Ascending aorta (tissue), 2 donors: ENCODE measurements around the gene INO80. TPM values are rescaled to one million over a fixed set of nuclear protein-coding genes. Genes with fewer than 3 reads are reported as not detected.

Experiments used
- DNase-seq, 2 donors: peaks; one replicate each; pipeline ENCODE4 v3.0.0-alpha.2; 2019; ENCODE audit warnings: low spot score in 2 of 2
- H3K27ac ChIP-seq, 2 donors: fragments of 200-600 bp; sonication (generic); one replicate each; pipeline ENCODE4 v1.5.1; 2016 to 2017; ENCODE audit warnings: mild to moderate bottlenecking in 1 of 2
- H3K27me3 ChIP-seq: fragments of 200-600 bp; sonication (generic); one replicate; pipeline ENCODE4 v1.5.1; 2017
- H3K36me3 ChIP-seq, 2 donors: fragments of 200-600 bp; sonication (generic); one replicate each; pipeline ENCODE4 v1.5.1; 2016
- H3K4me1 ChIP-seq, 2 donors: fragments of 200-600 bp; sonication (generic); one replicate each; pipeline ENCODE4 v1.5.1; 2016 to 2017; ENCODE audit warnings: mild to moderate bottlenecking in 1 of 2
- H3K4me3 ChIP-seq, 2 donors: fragments of 200-600 bp; sonication (generic); one replicate each; pipeline ENCODE4 v1.5.1; 2016 to 2017; ENCODE audit warnings: mild to moderate bottlenecking in 1 of 2
- H3K9me3 ChIP-seq, 2 donors: fragments of 200-600 bp; sonication (generic); one replicate each; pipeline ENCODE4 v1.5.1; 2016
- intact Hi-C: fragments of 100-400 bp; cut with DNase I; formaldehyde crosslinking; loops from one replicate; pipeline ENCODE4 v1.15.1; 2023
- total RNA-seq: library from RNA; depleted of rRNA; stranded (reverse); fragments of >200 nt; gene quantifications from one replicate; pipeline ENCODE4 v1.1.0, GENCODE V29; 2016
- TF ChIP-seq, protein P1 (sequence below), 3 experiments: fragments of 200-600 bp in 2 of 3; fragments of 450-650 bp in 1 of 3; sonication (generic) in 2 of 3; IDR thresholded peaks; one replicate each; pipeline ENCODE4 v1.5.1; 2016 to 2019; ENCODE audit warnings: antibody characterized with exemption in 3 of 3, mild to moderate bottlenecking in 1 of 3, moderate library complexity in 1 of 3

The INO80 gene
- total RNA-seq, 1 donor from 2014 or later, result 57.8 TPM

DNA sequence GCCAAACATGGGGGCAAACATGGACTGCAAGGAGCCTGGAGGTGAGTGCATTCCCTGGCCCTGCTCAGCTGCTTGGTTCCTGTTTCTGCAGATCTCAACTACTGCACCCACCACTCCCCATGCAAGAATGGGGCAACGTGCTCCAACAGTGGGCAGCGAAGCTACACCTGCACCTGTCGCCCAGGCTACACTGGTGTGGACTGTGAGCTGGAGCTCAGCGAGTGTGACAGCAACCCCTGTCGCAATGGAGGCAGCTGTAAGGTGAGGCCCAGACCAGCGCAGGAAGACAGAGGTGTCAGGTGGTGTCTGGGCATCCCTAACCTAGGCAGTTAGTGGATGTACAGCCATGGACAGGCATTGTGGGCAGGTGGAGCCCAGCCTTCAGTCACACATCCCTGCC, 181.6 kb downstream of the INO80 start:
- H3K4me1 ChIP-seq, result peaks cover 7 to 17% of the 10 kb centered on the region in 2 donors
- DNase-seq, result no peak
- H3K36me3 ChIP-seq, result no peaks in the 10 kb centered on the region

DNA sequence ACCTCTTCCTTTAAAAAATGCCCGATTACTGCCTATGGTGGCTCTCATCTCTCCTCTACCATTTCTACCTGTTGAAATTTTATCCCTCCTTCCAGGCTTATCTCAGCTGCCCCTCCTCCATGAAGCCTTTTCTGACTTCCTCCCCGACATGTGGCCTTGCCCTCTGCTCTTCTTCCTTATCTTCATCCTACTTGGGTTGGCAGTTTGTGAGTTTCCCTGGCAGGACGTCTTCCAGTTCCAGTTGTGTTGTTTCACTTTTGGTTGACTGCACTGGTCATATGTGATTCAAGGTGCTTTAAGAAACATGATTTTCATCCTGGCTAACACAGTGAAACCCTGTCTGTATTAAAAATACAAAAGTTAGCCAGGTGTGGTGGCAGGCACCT, 182.6 kb downstream of the INO80 start:
- peaks cover 15 to 27% of the 10 kb centered on the region in 2 donors for H3K4me1 ChIP-seq
- DNase-seq, result no peak
- H3K9me3 ChIP-seq, result no peaks in the 10 kb centered on the region
- H3K27me3 ChIP-seq, result peaks cover 8% of the 10 kb centered on the region
- H3K27ac ChIP-seq, result no peak overlapping the region
- no peaks in the 10 kb centered on the region for H3K36me3 ChIP-seq
- no peak overlapping the region for H3K4me3 ChIP-seq
- TF ChIP-seq, protein P1, sequence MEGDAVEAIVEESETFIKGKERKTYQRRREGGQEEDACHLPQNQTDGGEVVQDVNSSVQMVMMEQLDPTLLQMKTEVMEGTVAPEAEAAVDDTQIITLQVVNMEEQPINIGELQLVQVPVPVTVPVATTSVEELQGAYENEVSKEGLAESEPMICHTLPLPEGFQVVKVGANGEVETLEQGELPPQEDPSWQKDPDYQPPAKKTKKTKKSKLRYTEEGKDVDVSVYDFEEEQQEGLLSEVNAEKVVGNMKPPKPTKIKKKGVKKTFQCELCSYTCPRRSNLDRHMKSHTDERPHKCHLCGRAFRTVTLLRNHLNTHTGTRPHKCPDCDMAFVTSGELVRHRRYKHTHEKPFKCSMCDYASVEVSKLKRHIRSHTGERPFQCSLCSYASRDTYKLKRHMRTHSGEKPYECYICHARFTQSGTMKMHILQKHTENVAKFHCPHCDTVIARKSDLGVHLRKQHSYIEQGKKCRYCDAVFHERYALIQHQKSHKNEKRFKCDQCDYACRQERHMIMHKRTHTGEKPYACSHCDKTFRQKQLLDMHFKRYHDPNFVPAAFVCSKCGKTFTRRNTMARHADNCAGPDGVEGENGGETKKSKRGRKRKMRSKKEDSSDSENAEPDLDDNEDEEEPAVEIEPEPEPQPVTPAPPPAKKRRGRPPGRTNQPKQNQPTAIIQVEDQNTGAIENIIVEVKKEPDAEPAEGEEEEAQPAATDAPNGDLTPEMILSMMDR (IDR thresholded peaks at IDR 0.05), result no peak
- intact Hi-C loops, result no loop called here

More for the DNA sequence above, 181.6 kb downstream of the INO80 start:
- Histone ChIP-seq H3K4me3 (no peak overlapping the region), H3K27me3 (peaks cover 8% of the 10 kb centered on the region), H3K27ac (no peak overlapping the region), H3K9me3 (no peaks in the 10 kb centered on the region)
- TF ChIP-seq, protein P1 (IDR thresholded peaks at IDR 0.05), result no peak
- intact Hi-C loops, result no loop called here

- H3K27ac ChIP-seq, result no peak overlapping the region
Observed at GRCh38 chr15:40932649-40933516, 183.2 kb downstream of the INO80 start.

GRCh38 chr15:40932156-40932555, 183.9 kb downstream of the INO80 start:
- Histone ChIP-seq H3K4me1 (peaks cover 23 to 38% of the 10 kb centered on the region in 2 donors), H3K9me3 (no peaks in the 10 kb centered on the region), H3K36me3 (no peaks in the 10 kb centered on the region), H3K27ac (no peak overlapping the region), H3K4me3 (no peak overlapping the region), H3K27me3 (peaks cover 8% of the 10 kb centered on the region)
- TF ChIP-seq, protein P1 (IDR thresholded peaks at IDR 0.05), result no peak
- intact Hi-C loops, result no loop called here
- DNase-seq, result no peak

More at GRCh38 chr15:40932649-40933516, 183.2 kb downstream of the INO80 start:
- H3K9me3 ChIP-seq, result no peaks in the 10 kb centered on the region
- H3K4me3 ChIP-seq, result no peak overlapping the region
- TF ChIP-seq, protein P1 (IDR thresholded peaks at IDR 0.05), result no peak
- DNase-seq, result no peak
- peaks cover 8% of the 10 kb centered on the region for H3K27me3 ChIP-seq
- intact Hi-C loops, result no loop called here
- H3K4me1 ChIP-seq, result peaks cover 21 to 33% of the 10 kb centered on the region in 2 donors
- no peaks in the 10 kb centered on the region for H3K36me3 ChIP-seq

GRCh38 chr15:40931300-40932142, 184.6 kb downstream of the INO80 start:
- Histone ChIP-seq H3K4me3 (peak overlapping the region; percentile 45 to 66), H3K9me3 (no peaks in the 10 kb centered on the region), H3K27ac (no peak overlapping the region), H3K27me3 (peaks cover 8% of the 10 kb centered on the region), H3K4me1 (peaks cover 23 to 38% of the 10 kb centered on the region in 2 donors), H3K36me3 (no peaks in the 10 kb centered on the region)
- no peak for DNase-seq
- intact Hi-C loops, result loop anchor here (2.0 kb wide), 1 partner anchor 25 kb away; no protein-coding TSS in a partner anchor
- TF ChIP-seq, protein P1 (IDR thresholded peaks at IDR 0.05), result no peak
